ENCODE data around the gene MYMX. TPM values are rescaled to one million over a fixed set of nuclear protein-coding genes. Genes with fewer than 3 reads are reported as not detected.
A peak's percentile ranks its signal among the peaks of the same experiment; 100 is the strongest.

MYMX gene
- total and polyA plus RNA-seq, 2 of the 13 experiments (the other 11 are each of a cell fraction or from before 2014, with no cell fraction given): not detected

GRCh38 chr6:44265007-44265721 lies 48.4 kb downstream of the MYMX start, which contains the start of gene NFKBIE (continued):
- TF ChIP-seq ZBTB49 (CRISPR knock-in tag; IDR thresholded peaks at IDR 0.05; ENCODE audit: borderline replicate concordance): 0 out of 2 replicates have a peak, but pooled peaks have one; percentile 41
- peak; percentile 46; the same call in 1 of the 2 replicates for TF ChIP-seq ZIK1 (CRISPR knock-in tag; IDR thresholded peaks at IDR 0.05; ENCODE audit: borderline replicate concordance, low read depth)
- TF ChIP-seq ZBTB2 (CRISPR knock-in tag; IDR thresholded peaks at IDR 0.05; ENCODE audit: low read depth): no peak
- no peak; the same call in 1 of the 2 replicates for TF ChIP-seq ZNF124 (CRISPR knock-in tag; IDR thresholded peaks at IDR 0.05)
- no peak; the same call in 1 of the 2 replicates for TF ChIP-seq IRF2 (CRISPR knock-in tag; IDR thresholded peaks at IDR 0.05)
- TF ChIP-seq E2F5 (CRISPR knock-in tag; conservative IDR thresholded peaks at IDR 0.05): no peak; the same call in 1 of the 2 replicates
- TF ChIP-seq ZNF235 (CRISPR knock-in tag; IDR thresholded peaks at IDR 0.05; ENCODE audit: borderline replicate concordance): 0 out of 2 replicates have a peak, but pooled peaks have one; percentile 63
- peak; percentile 62; the same call in 1 of the 2 replicates for TF ChIP-seq ZNF766 (CRISPR knock-in tag; IDR thresholded peaks at IDR 0.05; ENCODE audit: borderline replicate concordance)
- TF ChIP-seq ZNF703 (CRISPR knock-in tag; IDR thresholded peaks at IDR 0.05; ENCODE audit: borderline replicate concordance): no peak
- peak; percentile 86 for TF ChIP-seq CSRNP1 (CRISPR knock-in tag; IDR thresholded peaks at IDR 0.05)
- peak in 1 of 2 experiments; percentile 21; a peak in 1 of 4 replicates for TF ChIP-seq ATF4 (CRISPR knock-in tag; IDR thresholded peaks at IDR 0.05)
- no peak for TF ChIP-seq IKZF1 (IDR thresholded peaks at IDR 0.05)
- TF ChIP-seq DNMT3B (CRISPR knock-in tag; conservative IDR thresholded peaks at IDR 0.05): no peak
- no peak for TF ChIP-seq ZKSCAN5 (CRISPR knock-in tag; IDR thresholded peaks at IDR 0.05)
- TF ChIP-seq ELF4 (CRISPR knock-in tag; IDR thresholded peaks at IDR 0.05; ENCODE audit: borderline replicate concordance): no peak
- peak; percentile 75 for TF ChIP-seq ZNF574 (CRISPR knock-in tag; IDR thresholded peaks at IDR 0.05)
- TF ChIP-seq NFIB (CRISPR knock-in tag; IDR thresholded peaks at IDR 0.05; ENCODE audit: borderline replicate concordance): no peak
- TF ChIP-seq GFI1 (CRISPR knock-in tag; IDR thresholded peaks at IDR 0.05; ENCODE audit: borderline replicate concordance): peak; percentile 70; the same call in 1 of the 2 replicates
